Measurements from ENCODE around the gene TCP11L2. TPM values are rescaled to one million over a fixed set of nuclear protein-coding genes. Genes with fewer than 3 reads are reported as not detected.
A peak's percentile ranks its signal among the peaks of the same experiment; 100 is the strongest.

The TCP11L2 gene
- total RNA-seq, 1 donor from 2014 or later, result 31.6 TPM

- DNase-seq (ENCODE audit: low read depth) (no peak), FAIRE-seq (no peak)
- TF ChIP-seq CTCF (IDR thresholded peaks at IDR 0.05; ENCODE audit: insufficient read depth, low read length, severe bottlenecking), result no peak
- H3K4me3 ChIP-seq (ENCODE audit: low read depth, low read length), result no peak overlapping the region
- H3K36me3 ChIP-seq (ENCODE audit: control insufficient read depth, insufficient read depth, low read length), result peaks cover 1% of the 10 kb centered on the region
- no peaks in the 10 kb centered on the region for H3K27me3 ChIP-seq (ENCODE audit: control insufficient read depth, insufficient read depth, low read length)
Measured at GRCh38 chr12:106360400-106360994, 58.0 kb downstream of the TCP11L2 start.

- Histone ChIP-seq H3K36me3 (ENCODE audit: control insufficient read depth, insufficient read depth, low read length) (peaks cover 1% of the 10 kb centered on the region), H3K4me3 (ENCODE audit: low read depth, low read length) (no peak overlapping the region), H3K27me3 (ENCODE audit: control insufficient read depth, insufficient read depth, low read length) (no peaks in the 10 kb centered on the region)
- no peak for TF ChIP-seq CTCF (IDR thresholded peaks at IDR 0.05; ENCODE audit: insufficient read depth, low read length, severe bottlenecking)
- FAIRE-seq (no peak), DNase-seq (ENCODE audit: low read depth) (no peak)
Measured at GRCh38 chr12:106362971-106363370, 60.4 kb downstream of the TCP11L2 start.

GRCh38 chr12:106364261-106364660, 61.7 kb downstream of the TCP11L2 start:
- FAIRE-seq, result no peak
- Histone ChIP-seq H3K36me3 (ENCODE audit: control insufficient read depth, insufficient read depth, low read length) (peaks cover 1% of the 10 kb centered on the region), H3K27me3 (ENCODE audit: control insufficient read depth, insufficient read depth, low read length) (no peaks in the 10 kb centered on the region), H3K4me3 (ENCODE audit: low read depth, low read length) (no peak overlapping the region)
- DNase-seq (ENCODE audit: low read depth), result no peak
- no peak for TF ChIP-seq CTCF (IDR thresholded peaks at IDR 0.05; ENCODE audit: insufficient read depth, low read length, severe bottlenecking)

- FAIRE-seq (no peak), DNase-seq (ENCODE audit: low read depth) (peak; percentile 96)
- Histone ChIP-seq H3K36me3 (ENCODE audit: control insufficient read depth, insufficient read depth, low read length) (no peaks in the 10 kb centered on the region), H3K27me3 (ENCODE audit: control insufficient read depth, insufficient read depth, low read length) (no peaks in the 10 kb centered on the region), H3K4me3 (ENCODE audit: low read depth, low read length) (no peak overlapping the region)
- TF ChIP-seq CTCF (IDR thresholded peaks at IDR 0.05; ENCODE audit: insufficient read depth, low read length, severe bottlenecking), result no peak
Measured at GRCh38 chr12:106369624-106370346, 67.3 kb downstream of the TCP11L2 start.

GRCh38 chr12:106378788-106379187, 76.3 kb downstream of the TCP11L2 start:
- TF ChIP-seq CTCF (IDR thresholded peaks at IDR 0.05; ENCODE audit: insufficient read depth, low read length, severe bottlenecking), result no peak
- H3K27me3 ChIP-seq (ENCODE audit: control insufficient read depth, insufficient read depth, low read length), result no peaks in the 10 kb centered on the region
- H3K36me3 ChIP-seq (ENCODE audit: control insufficient read depth, insufficient read depth, low read length), result peaks cover 4% of the 10 kb centered on the region
- DNase-seq (ENCODE audit: low read depth) (no peak), FAIRE-seq (no peak)
- H3K4me3 ChIP-seq (ENCODE audit: low read depth, low read length), result no peak overlapping the region
